Measurements from ENCODE around the gene NFIL3. TPM values are rescaled to one million over a fixed set of nuclear protein-coding genes. Genes with fewer than 3 reads are reported as not detected.

The NFIL3 gene
- 23.2 and 30.9 TPM in 2 replicates for total RNA-seq

GRCh38 chr9:91423785-91424402 is at the start of gene NFIL3:
TSS of gene NFIL3 (minus strand) at chr9:91423832. CDS start at chr9:91410734, 13,098 bp downstream.

GRCh38 chr9:91361291-91362050 is 62.2 kb downstream of the NFIL3 start, which contains the start of gene AUH:
TSS of gene AUH (minus strand) at chr9:91361918. CDS start at chr9:91361889, 29 bp downstream.

Other genes starting within 250 kb of the NFIL3 start
- gene AUH, start 61.9 kb downstream of the NFIL3 start, total RNA-seq: 28.6 and 34.4 TPM in 2 replicates

All from smooth muscle cell of bladder (primary cell).